Measurements from ENCODE around the gene DYNLT2B.

- no peak for TF ChIP-seq CTCF (conservative IDR thresholded peaks at IDR 0.05)
- no peak for TF ChIP-seq ZFX (IDR thresholded peaks at IDR 0.05)
Measured at GRCh38 chr3:196326936-196327335, 8.9 kb upstream of the DYNLT2B start.

Data from C4-2B (cell line).